GM12872 (cell line): Measurements from ENCODE around the gene GAS2L1.

ENCODE experiments used
- TF ChIP-seq, protein P1 (sequence below): IDR thresholded peaks from 3 replicates; pipeline ENCODE4 v1.5.1; 2011; ENCODE audit warnings: low read depth, mild to moderate bottlenecking, low read length, moderate library complexity; ENCODE audit not compliant: insufficient read depth

Gene GAS2L1

DNA sequence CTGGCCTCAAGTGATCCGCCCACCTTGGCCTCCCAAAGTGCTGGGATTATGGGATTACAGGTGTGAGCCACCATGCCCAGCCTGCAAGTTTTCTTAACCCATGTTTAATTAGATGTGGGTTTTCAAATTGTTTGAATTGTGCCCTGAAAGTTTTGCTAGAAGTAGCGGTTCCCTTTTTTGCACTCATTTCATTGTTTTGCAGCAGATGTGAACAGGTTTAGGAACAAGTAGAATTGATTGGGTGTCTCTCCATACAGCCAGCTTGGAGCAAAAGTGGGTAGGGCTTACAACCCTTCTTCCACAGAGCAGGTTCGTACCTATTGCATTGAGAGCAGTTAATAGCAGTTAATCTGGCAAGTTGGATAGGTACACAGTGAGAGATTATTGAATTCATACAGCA is 22.3 kb upstream of the GAS2L1 start:
- TF ChIP-seq, protein P1, sequence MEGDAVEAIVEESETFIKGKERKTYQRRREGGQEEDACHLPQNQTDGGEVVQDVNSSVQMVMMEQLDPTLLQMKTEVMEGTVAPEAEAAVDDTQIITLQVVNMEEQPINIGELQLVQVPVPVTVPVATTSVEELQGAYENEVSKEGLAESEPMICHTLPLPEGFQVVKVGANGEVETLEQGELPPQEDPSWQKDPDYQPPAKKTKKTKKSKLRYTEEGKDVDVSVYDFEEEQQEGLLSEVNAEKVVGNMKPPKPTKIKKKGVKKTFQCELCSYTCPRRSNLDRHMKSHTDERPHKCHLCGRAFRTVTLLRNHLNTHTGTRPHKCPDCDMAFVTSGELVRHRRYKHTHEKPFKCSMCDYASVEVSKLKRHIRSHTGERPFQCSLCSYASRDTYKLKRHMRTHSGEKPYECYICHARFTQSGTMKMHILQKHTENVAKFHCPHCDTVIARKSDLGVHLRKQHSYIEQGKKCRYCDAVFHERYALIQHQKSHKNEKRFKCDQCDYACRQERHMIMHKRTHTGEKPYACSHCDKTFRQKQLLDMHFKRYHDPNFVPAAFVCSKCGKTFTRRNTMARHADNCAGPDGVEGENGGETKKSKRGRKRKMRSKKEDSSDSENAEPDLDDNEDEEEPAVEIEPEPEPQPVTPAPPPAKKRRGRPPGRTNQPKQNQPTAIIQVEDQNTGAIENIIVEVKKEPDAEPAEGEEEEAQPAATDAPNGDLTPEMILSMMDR: no peak

DNA sequence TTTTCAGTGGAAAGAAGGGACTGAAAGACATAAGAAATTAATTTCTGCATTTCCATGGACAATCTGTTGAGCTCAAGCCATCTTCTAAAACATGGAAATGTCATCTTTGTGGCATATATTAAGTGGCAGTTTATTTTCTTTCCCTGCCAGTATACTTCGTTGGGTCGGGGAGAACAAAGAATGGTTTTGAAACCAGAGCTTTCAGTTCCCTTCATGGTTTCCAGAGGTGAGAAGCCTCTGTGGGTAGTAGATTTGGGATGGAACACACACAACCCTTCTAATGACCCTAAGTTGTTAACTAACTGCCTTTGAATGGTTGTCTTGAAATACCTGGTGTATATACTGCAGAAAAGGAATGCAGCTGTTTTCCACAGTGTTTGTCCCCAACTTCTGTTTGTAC is 17.6 kb upstream of the GAS2L1 start:
- TF ChIP-seq, protein P1: no peak

DNA sequence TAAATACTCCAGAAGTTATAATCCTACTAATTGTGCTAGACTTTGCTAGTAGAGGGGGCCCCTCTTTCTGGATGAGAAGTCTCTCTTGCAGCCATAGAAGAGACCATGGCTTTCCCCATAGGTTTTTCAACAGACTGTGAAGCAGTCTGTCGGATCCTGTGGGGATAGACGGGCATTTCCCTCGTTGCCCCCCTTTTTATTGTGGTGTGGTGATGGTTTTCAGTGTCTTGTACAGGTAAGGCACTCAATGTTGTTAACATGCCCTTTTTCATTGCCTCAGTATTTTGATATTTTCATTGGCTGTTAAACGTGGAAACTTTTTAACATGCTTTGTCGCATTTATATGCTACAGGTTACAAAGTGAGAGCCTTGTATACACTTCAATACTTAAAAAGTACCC is 16.4 kb upstream of the GAS2L1 start:
- TF ChIP-seq, protein P1: no peak

DNA sequence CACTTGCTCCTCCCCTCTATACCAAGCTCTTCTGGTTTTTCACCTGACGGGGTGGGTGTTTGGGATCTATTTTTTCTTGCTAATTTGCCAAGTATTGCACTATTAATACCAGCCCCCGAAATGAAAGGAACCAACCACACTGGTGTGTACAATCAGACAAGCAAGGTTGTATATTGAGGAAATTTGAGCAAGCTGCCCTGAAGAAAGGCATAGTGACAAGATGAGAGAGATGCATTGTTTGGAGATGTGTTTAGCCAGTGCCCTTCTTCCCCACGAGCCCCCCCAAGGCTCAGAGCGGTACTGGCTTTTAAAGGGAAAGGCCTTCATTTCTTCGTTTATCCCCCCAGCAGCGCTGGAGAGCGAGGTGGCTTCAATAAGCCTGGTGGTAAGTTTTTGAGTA is 15.2 kb upstream of the GAS2L1 start:
- TF ChIP-seq, protein P1: no peak

DNA sequence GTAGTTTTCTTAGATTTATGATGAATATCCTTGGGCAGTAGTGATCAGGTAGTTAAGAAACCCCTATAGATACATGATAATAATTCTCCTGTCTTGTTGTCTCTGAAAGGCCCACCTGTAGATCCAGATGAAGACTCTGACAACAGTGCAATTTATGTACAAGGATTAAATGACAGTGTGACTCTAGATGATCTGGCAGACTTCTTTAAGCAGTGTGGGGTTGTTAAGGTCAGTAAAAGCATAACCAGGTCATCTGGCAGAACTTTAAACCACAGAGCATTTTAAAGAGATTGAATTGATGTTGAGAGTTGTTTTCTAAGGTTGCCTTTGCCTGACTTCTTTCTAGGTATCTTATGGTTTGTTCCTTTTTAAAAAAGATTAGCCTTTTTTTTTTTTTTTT is 14.1 kb upstream of the GAS2L1 start:
- TF ChIP-seq, protein P1: no peak

DNA sequence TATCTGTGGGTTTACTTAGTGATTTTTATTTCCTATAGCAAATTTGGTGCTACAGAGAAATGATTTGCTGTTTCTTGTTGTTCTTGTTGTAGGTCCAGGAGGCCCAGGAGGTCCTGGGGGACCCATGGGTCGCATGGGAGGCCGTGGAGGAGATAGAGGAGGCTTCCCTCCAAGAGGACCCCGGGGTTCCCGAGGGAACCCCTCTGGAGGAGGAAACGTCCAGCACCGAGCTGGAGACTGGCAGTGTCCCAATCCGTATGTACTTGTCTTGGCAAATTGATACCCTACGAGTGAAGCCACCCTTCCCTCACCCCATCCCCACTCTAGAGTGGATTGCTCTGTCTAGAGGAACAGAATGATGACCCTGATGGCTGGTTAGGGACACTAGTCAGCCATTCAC is 7.8 kb upstream of the GAS2L1 start:
- TF ChIP-seq, protein P1: no peak

DNA sequence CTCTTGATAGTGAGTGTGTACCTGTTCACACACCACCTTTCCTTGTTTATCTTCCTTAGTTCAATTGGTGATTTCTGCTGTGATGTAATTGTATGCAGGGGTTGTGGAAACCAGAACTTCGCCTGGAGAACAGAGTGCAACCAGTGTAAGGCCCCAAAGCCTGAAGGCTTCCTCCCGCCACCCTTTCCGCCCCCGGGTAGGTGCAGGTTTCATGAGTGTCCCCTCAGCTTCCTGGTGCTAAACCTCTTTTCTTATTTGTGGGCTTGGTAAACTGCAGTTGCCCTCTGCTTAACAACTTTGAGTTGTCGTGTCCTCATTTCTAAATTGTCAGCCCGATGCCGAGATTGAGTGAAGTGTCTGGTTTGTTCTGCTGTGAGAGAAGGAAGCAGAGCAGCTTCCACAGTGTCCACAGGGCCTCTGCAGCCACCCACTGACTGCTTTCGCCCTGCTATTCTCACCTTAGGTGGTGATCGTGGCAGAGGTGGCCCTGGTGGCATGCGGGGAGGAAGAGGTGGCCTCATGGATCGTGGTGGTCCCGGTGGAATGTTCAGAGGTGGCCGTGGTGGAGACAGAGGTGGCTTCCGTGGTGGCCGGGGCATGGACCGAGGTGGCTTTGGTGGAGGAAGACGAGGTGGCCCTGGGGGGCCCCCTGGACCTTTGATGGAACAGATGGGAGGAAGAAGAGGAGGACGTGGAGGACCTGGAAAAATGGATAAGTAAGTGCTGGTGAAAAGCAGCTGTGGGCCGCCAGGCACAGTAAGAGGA is 7.1 kb upstream of the GAS2L1 start:
- TF ChIP-seq, protein P1: no peak

DNA sequence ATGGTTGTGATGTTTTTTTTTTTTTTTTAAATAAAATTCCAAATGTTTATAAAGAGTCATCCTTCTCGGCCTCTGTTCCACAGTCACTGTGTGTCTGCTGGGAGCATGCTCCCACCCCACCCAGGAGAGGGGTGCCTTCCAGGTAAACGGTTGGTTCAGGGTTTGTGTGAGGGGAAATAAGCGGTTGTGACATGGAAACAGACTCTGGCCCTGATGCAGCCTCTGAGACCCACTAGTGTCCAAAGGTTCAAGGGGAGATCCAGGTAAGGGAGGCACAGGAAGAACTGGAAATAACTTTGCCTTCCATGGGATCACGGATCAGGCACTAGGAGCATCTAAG is 6.0 kb upstream of the GAS2L1 start:
- TF ChIP-seq, protein P1: no peak
